GM23338 (cell line): ENCODE results near the gene TPST1. TPM values are rescaled to one million over a fixed set of nuclear protein-coding genes. Genes with fewer than 3 reads are reported as not detected.

Experiments
- ATAC-seq: fragments of 200-7000 bp; cut with Tn5 transposase; 3 replicates; pipeline ENCODE4 v1.9.1; 2020
- DNase-seq: peaks from one replicate; pipeline ENCODE4 v3.0.0-alpha.2; 2015; ENCODE audit warnings: low spot score
- H2AFZ ChIP-seq: fragments of 200-600 bp; sonication (generic); 2 replicates; pipeline ENCODE4 v1.8.0; 2016; ENCODE audit warnings: antibody characterized with exemption, mild to moderate bottlenecking, moderate library complexity
- H3F3A ChIP-seq: fragments of 200-600 bp; sonication (generic); replicated peaks from 2 replicates; pipeline ENCODE4 v1.8.0; 2017; ENCODE audit warnings: antibody characterized with exemption, mixed run types, low read depth
- H3K27ac ChIP-seq: fragments of 200-600 bp; sonication (generic); 2 replicates; pipeline ENCODE4 v1.6.1; 2016; ENCODE audit warnings: low read depth
- H3K27me3 ChIP-seq: fragments of 200-600 bp; sonication (generic); 2 replicates; pipeline ENCODE4 v1.8.0; 2016; ENCODE audit warnings: mild to moderate bottlenecking, mixed run types, moderate library complexity; ENCODE audit not compliant: insufficient read depth
- H3K36me3 ChIP-seq: fragments of 200-600 bp; sonication (generic); 2 replicates; pipeline ENCODE4 v1.8.0; 2016; ENCODE audit warnings: mild to moderate bottlenecking; ENCODE audit not compliant: insufficient read depth
- H3K4me1 ChIP-seq: fragments of 200-600 bp; sonication (generic); 2 replicates; pipeline ENCODE4 v1.8.0; 2016; ENCODE audit warnings: mild to moderate bottlenecking, moderate library complexity; ENCODE audit not compliant: insufficient read depth
- H3K4me2 ChIP-seq: fragments of 200-600 bp; sonication (generic); 2 replicates; pipeline ENCODE4 v1.7.1; 2017; ENCODE audit warnings: mixed run types
- H3K4me3 ChIP-seq: fragments of 200-600 bp; sonication (generic); 2 replicates; pipeline ENCODE4 v1.6.1; 2016; ENCODE audit warnings: mixed run types
- H3K79me2 ChIP-seq: fragments of 200-600 bp; sonication (generic); replicated peaks from 2 replicates; pipeline ENCODE4 v1.8.0; 2017; ENCODE audit warnings: mild to moderate bottlenecking; ENCODE audit not compliant: insufficient read depth
- H3K9me2 ChIP-seq: fragments of 200-600 bp; sonication (generic); 2 replicates; pipeline ENCODE4 v1.8.0; 2017; ENCODE audit not compliant: insufficient read depth
- H4K20me1 ChIP-seq: fragments of 200-600 bp; sonication (generic); replicated peaks from 2 replicates; pipeline ENCODE4 v1.8.0; 2017; ENCODE audit warnings: mild to moderate bottlenecking; ENCODE audit not compliant: insufficient read depth
- H3K27ac Mint-ChIP-seq: 2 replicates; pipeline ENCODE4 v1.8.0; 2020; ENCODE audit warnings: inconsistent platforms, mild to moderate bottlenecking, moderate library complexity, mixed read lengths
- H3K27me3 Mint-ChIP-seq: 3 replicates; pipeline ENCODE4 v1.8.0; 2022; ENCODE audit warnings: low read depth, mild to moderate bottlenecking, moderate library complexity, mixed read lengths, inconsistent platforms; ENCODE audit not compliant: insufficient read depth, poor library complexity
- H3K36me3 Mint-ChIP-seq: 3 replicates; pipeline ENCODE4 v1.8.0; 2021; ENCODE audit warnings: low read depth, mild to moderate bottlenecking, inconsistent platforms, moderate library complexity, mixed read lengths
- H3K4me1 Mint-ChIP-seq: 3 replicates; pipeline ENCODE4 v1.8.0; 2020; ENCODE audit warnings: mild to moderate bottlenecking, inconsistent platforms, mixed read lengths
- H3K4me3 Mint-ChIP-seq: 3 replicates; pipeline ENCODE4 v1.8.0; 2021; ENCODE audit warnings: moderate library complexity, mild to moderate bottlenecking, inconsistent platforms, mixed read lengths
- H3K9me3 Mint-ChIP-seq: 3 replicates; pipeline ENCODE4 v1.8.0; 2020; ENCODE audit warnings: moderate library complexity, mild to moderate bottlenecking, inconsistent platforms, mixed read lengths
- CREB1 ChIP-seq: fragments of 250-450 bp; sonication (Bioruptor Pico); IDR thresholded peaks from 2 replicates; pipeline ENCODE4 v1.5.0; 2020; ENCODE audit warnings: low read depth, mild to moderate bottlenecking, moderate library complexity
- EZH2 ChIP-seq: fragments of 200-600 bp; sonication (generic); IDR thresholded peaks from one replicate; pipeline ENCODE4 v1.8.0; 2017; ENCODE audit warnings: antibody characterized with exemption, mild to moderate bottlenecking, low read depth; ENCODE audit not compliant: unreplicated experiment
- EZH2phosphoT487 ChIP-seq: fragments of 200-600 bp; sonication (generic); IDR thresholded peaks from one replicate; pipeline ENCODE4 v1.8.1; 2018; ENCODE audit warnings: antibody characterized with exemption; ENCODE audit not compliant: unreplicated experiment
- JUNB ChIP-seq: IDR thresholded peaks from one replicate; pipeline ENCODE4 v1.6.1; 2016; ENCODE audit warnings: antibody characterized with exemption; ENCODE audit not compliant: unreplicated experiment
- NANOG ChIP-seq: IDR thresholded peaks from 2 replicates; pipeline ENCODE4 v1.6.1; 2016; ENCODE audit warnings: antibody characterized with exemption, borderline replicate concordance
- POLR2AphosphoS5 ChIP-seq: IDR thresholded peaks from 2 replicates; pipeline ENCODE4 v1.6.1; 2016; ENCODE audit warnings: antibody characterized with exemption, low read depth
- STAT1 ChIP-seq: IDR thresholded peaks from one replicate; pipeline ENCODE4 v1.6.1; 2016; ENCODE audit warnings: antibody characterized with exemption; ENCODE audit not compliant: unreplicated experiment
- ZNF114 ChIP-seq: fragments of 250-450 bp; sonication (Bioruptor Pico); IDR thresholded peaks from 2 replicates; pipeline ENCODE4 v1.5.0; 2020; ENCODE audit warnings: mild to moderate bottlenecking, moderate library complexity
- ZNF331 ChIP-seq: fragments of 250-450 bp; sonication (Bioruptor Pico); IDR thresholded peaks from 2 replicates; pipeline ENCODE4 v1.5.0; 2020; ENCODE audit warnings: low read depth, mild to moderate bottlenecking, moderate library complexity
- polyA plus RNA-seq: library from polyadenylated mRNA; unstranded; fragments of >200 nt; fragmentation: Nextera tagmentation; extraction: Ambion mirVana; gene quantifications from 2 replicates; pipeline ENCODE4 v1.2.1, GENCODE V29; 2016
- total RNA-seq: library from RNA; depleted of rRNA; stranded (reverse); fragments of >200 nt; shearing (Covaris generic); gene quantifications from 2 replicates; pipeline ENCODE4 v1.2.3, GENCODE V29; 2014
- TF ChIP-seq, protein P1 (sequence below), 2 experiments: fragments of 200-600 bp in 1 of 2; sonication (generic) in 1 of 2; conservative IDR thresholded peaks; 2 replicates each; pipeline versions ENCODE4 v1.5.1 to v1.6.1; 2016 to 2017; ENCODE audit warnings: antibody characterized with exemption in 2 of 2, low read depth in 2 of 2, mild to moderate bottlenecking in 2 of 2, moderate library complexity in 1 of 2
- TF ChIP-seq, protein P2 (sequence below): fragments of 250-450 bp; sonication (Bioruptor Pico); IDR thresholded peaks from 2 replicates; pipeline ENCODE4 v1.5.0; 2020; ENCODE audit warnings: mild to moderate bottlenecking, moderate library complexity
- TF ChIP-seq, protein P3 (sequence below): IDR thresholded peaks from 2 replicates; pipeline ENCODE4 v1.6.1; 2016; ENCODE audit warnings: antibody characterized with exemption

Gene TPST1
- total and polyA plus RNA-seq, 2 experiments from 2014 or later, result 10.7 to 19.2 TPM

DNA sequence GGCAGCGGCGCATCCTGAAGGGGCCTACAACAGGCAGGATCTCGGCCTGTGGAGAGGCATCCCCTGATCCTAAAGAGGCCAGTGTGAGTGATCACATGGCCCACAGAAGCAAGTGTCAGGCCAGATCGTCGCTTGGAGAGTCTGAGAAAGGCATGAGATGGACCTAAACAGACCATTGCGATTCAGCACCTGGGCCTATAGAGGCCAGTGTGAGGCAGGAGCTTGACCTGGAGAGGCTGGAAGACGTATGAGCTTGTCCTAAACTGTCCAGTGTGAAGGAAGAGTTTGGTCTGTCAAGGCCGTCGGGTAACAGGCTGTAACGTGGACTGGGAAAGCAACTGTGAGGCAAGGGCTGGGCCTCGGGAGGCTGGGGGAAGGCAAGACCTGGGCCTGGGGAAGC is 172.6 kb downstream of the TPST1 start (continued):
- TF ChIP-seq, protein P1, sequence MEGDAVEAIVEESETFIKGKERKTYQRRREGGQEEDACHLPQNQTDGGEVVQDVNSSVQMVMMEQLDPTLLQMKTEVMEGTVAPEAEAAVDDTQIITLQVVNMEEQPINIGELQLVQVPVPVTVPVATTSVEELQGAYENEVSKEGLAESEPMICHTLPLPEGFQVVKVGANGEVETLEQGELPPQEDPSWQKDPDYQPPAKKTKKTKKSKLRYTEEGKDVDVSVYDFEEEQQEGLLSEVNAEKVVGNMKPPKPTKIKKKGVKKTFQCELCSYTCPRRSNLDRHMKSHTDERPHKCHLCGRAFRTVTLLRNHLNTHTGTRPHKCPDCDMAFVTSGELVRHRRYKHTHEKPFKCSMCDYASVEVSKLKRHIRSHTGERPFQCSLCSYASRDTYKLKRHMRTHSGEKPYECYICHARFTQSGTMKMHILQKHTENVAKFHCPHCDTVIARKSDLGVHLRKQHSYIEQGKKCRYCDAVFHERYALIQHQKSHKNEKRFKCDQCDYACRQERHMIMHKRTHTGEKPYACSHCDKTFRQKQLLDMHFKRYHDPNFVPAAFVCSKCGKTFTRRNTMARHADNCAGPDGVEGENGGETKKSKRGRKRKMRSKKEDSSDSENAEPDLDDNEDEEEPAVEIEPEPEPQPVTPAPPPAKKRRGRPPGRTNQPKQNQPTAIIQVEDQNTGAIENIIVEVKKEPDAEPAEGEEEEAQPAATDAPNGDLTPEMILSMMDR (conservative IDR thresholded peaks at IDR 0.05; ENCODE audit: low read depth in 2 of 2), result 0 out of 4 replicates have a peak, but pooled peaks of 1 of the 2 experiments have one; percentile 4

DNA sequence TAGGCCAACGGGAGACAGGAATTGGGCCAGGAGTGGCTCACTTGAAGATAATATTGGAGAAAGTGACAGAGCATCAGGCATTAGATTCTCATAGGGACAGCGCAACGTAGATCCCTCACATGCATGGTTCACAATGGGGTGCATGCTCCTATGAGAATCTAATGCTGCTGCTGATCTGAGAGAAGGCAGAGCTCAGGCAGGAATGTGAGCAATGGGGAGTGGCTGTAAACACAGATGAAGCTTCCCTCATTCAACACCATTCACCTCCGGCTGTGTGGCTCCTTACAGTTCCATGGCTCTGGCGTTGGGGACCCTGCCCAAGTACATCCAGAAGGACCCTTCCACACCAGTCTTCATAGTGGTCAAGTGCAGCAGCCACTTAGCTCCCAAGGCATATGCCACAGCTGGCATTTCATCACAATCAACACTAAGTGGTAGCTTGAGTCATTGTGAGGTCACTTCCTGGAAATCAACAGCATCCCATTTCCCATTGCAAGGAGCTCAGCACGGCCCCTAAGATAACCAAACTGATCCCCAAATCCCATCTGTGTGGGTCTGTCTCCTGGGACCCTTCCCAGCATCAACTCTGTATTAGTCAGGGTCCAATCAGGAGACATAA is 174.5 kb downstream of the TPST1 start:
- H3K27ac Mint-ChIP-seq, result no peak overlapping the region
- Histone ChIP-seq H3K79me2 (no peaks in the 10 kb centered on the region), H3K4me1 (no peaks in the 10 kb centered on the region), H2AFZ (no peak overlapping the region), H3F3A (0 out of 2 replicates have a peak, but pooled peaks cover 3% of the 10 kb centered on the region), H3K27ac (no peak overlapping the region), H3K27me3 (no peaks in the 10 kb centered on the region), H3K9me2 (no peaks in the 10 kb centered on the region), H4K20me1 (no peaks in the 10 kb centered on the region), H3K4me3 (no peak overlapping the region), H3K36me3 (no peaks in the 10 kb centered on the region; the same call in 1 of the 2 replicates), H3K4me2 (no peak overlapping the region)
- H3K36me3 Mint-ChIP-seq, result peaks cover 35% of the 10 kb centered on the region
- H3K9me3 Mint-ChIP-seq, result no peaks in the 10 kb centered on the region; the same call in 1 of the 3 replicates
- H3K4me3 Mint-ChIP-seq, result no peak overlapping the region
- H3K4me1 Mint-ChIP-seq, result no peaks in the 10 kb centered on the region; the same call in 2 of the 3 replicates
- TF ChIP-seq CREB1 (CRISPR knock-in tag) (no peak), EZH2 (no peak), NANOG (no peak), JUNB (no peak), ZNF114 (CRISPR knock-in tag) (no peak), POLR2AphosphoS5 (no peak), EZH2phosphoT487 (no peak), ZNF331 (CRISPR knock-in tag) (no peak), STAT1 (no peak)
- TF ChIP-seq, protein P1 (conservative IDR thresholded peaks at IDR 0.05; ENCODE audit: low read depth in 2 of 2), result no peak
- TF ChIP-seq, protein P2, sequence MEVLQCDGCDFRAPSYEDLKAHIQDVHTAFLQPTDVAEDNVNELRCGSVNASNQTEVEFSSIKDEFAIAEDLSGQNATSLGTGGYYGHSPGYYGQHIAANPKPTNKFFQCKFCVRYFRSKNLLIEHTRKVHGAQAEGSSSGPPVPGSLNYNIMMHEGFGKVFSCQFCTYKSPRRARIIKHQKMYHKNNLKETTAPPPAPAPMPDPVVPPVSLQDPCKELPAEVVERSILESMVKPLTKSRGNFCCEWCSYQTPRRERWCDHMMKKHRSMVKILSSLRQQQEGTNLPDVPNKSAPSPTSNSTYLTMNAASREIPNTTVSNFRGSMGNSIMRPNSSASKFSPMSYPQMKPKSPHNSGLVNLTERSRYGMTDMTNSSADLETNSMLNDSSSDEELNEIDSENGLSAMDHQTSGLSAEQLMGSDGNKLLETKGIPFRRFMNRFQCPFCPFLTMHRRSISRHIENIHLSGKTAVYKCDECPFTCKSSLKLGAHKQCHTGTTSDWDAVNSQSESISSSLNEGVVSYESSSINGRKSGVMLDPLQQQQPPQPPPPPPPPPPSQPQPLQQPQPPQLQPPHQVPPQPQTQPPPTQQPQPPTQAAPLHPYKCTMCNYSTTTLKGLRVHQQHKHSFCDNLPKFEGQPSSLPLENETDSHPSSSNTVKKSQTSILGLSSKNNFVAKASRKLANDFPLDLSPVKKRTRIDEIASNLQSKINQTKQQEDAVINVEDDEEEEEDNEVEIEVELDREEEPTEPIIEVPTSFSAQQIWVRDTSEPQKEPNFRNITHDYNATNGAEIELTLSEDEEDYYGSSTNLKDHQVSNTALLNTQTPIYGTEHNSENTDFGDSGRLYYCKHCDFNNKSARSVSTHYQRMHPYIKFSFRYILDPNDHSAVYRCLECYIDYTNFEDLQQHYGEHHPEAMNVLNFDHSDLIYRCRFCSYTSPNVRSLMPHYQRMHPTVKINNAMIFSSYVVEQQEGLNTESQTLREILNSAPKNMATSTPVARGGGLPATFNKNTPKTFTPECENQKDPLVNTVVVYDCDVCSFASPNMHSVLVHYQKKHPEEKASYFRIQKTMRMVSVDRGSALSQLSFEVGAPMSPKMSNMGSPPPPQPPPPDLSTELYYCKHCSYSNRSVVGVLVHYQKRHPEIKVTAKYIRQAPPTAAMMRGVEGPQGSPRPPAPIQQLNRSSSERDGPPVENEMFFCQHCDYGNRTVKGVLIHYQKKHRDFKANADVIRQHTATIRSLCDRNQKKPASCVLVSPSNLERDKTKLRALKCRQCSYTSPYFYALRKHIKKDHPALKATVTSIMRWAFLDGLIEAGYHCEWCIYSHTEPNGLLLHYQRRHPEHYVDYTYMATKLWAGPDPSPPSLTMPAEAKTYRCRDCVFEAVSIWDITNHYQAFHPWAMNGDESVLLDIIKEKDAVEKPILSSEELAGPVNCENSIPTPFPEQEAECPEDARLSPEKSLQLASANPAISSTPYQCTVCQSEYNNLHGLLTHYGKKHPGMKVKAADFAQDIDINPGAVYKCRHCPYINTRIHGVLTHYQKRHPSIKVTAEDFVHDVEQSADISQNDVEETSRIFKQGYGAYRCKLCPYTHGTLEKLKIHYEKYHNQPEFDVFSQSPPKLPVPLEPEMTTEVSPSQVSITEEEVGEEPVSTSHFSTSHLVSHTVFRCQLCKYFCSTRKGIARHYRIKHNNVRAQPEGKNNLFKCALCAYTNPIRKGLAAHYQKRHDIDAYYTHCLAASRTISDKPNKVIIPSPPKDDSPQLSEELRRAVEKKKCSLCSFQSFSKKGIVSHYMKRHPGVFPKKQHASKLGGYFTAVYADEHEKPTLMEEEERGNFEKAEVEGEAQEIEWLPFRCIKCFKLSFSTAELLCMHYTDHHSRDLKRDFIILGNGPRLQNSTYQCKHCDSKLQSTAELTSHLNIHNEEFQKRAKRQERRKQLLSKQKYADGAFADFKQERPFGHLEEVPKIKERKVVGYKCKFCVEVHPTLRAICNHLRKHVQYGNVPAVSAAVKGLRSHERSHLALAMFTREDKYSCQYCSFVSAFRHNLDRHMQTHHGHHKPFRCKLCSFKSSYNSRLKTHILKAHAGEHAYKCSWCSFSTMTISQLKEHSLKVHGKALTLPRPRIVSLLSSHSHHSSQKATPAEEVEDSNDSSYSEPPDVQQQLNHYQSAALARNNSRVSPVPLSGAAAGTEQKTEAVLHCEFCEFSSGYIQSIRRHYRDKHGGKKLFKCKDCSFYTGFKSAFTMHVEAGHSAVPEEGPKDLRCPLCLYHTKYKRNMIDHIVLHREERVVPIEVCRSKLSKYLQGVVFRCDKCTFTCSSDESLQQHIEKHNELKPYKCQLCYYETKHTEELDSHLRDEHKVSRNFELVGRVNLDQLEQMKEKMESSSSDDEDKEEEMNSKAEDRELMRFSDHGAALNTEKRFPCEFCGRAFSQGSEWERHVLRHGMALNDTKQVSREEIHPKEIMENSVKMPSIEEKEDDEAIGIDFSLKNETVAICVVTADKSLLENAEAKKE (CRISPR knock-in tag), result no peak
- TF ChIP-seq, protein P3, sequence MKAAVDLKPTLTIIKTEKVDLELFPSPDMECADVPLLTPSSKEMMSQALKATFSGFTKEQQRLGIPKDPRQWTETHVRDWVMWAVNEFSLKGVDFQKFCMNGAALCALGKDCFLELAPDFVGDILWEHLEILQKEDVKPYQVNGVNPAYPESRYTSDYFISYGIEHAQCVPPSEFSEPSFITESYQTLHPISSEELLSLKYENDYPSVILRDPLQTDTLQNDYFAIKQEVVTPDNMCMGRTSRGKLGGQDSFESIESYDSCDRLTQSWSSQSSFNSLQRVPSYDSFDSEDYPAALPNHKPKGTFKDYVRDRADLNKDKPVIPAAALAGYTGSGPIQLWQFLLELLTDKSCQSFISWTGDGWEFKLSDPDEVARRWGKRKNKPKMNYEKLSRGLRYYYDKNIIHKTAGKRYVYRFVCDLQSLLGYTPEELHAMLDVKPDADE, result no peak
- ATAC-seq (no peak), DNase-seq (no peak)
- H3K27me3 Mint-ChIP-seq, result peaks cover 11% of the 10 kb centered on the region
